Measurements from ENCODE around the gene TNIK.
A peak's percentile ranks its signal among the peaks of the same experiment; 100 is the strongest.

The TNIK gene

GRCh38 chr3:171163101-171164066, 296.8 kb downstream of the TNIK start:
- peaks cover 37% of the 10 kb centered on the region for H3K36me3 Mint-ChIP-seq (ENCODE audit: insufficient read depth)

GRCh38 chr3:171160325-171160724, 299.9 kb downstream of the TNIK start:
- Mint-ChIP-seq H3K9me3 (peaks cover 8% of the 10 kb centered on the region), H3K4me3 (no peak overlapping the region), H3K36me3 (ENCODE audit: insufficient read depth) (peaks cover 33% of the 10 kb centered on the region), H3K27me3 (no peaks in the 10 kb centered on the region), H3K27ac (ENCODE audit: low read depth) (no peak overlapping the region), H3K4me1 (peaks cover 6% of the 10 kb centered on the region)
- DNase-seq (ENCODE audit: low spot score in 2 of 2): no peak
- no peak for ATAC-seq (replicated peaks; ENCODE audit: extremely low read depth, poor library complexity, severe bottlenecking)

More at GRCh38 chr3:171163101-171164066, 296.8 kb downstream of the TNIK start:
- H3K4me3 Mint-ChIP-seq: no peak overlapping the region
- H3K27me3 Mint-ChIP-seq: no peaks in the 10 kb centered on the region
- DNase-seq (ENCODE audit: low spot score in 2 of 2) (no peak), ATAC-seq (replicated peaks; ENCODE audit: extremely low read depth, poor library complexity, severe bottlenecking) (no peak)
- no peak overlapping the region for H3K27ac Mint-ChIP-seq (ENCODE audit: low read depth)
- peaks cover 8% of the 10 kb centered on the region for H3K9me3 Mint-ChIP-seq
- peaks cover 28% of the 10 kb centered on the region for H3K4me1 Mint-ChIP-seq

- H3K4me1 Mint-ChIP-seq: peaks cover 6% of the 10 kb centered on the region
- no peak overlapping the region for H3K4me3 Mint-ChIP-seq
- ATAC-seq (replicated peaks; ENCODE audit: extremely low read depth, poor library complexity, severe bottlenecking) (no peak), DNase-seq (ENCODE audit: low spot score in 2 of 2) (no peak)
- no peak overlapping the region for H3K27ac Mint-ChIP-seq (ENCODE audit: low read depth)
- H3K27me3 Mint-ChIP-seq: no peaks in the 10 kb centered on the region
- H3K36me3 Mint-ChIP-seq (ENCODE audit: insufficient read depth): peaks cover 35% of the 10 kb centered on the region
- peaks cover 8% of the 10 kb centered on the region for H3K9me3 Mint-ChIP-seq
Measured at GRCh38 chr3:171159822-171160157, 300.4 kb downstream of the TNIK start.

DNA sequence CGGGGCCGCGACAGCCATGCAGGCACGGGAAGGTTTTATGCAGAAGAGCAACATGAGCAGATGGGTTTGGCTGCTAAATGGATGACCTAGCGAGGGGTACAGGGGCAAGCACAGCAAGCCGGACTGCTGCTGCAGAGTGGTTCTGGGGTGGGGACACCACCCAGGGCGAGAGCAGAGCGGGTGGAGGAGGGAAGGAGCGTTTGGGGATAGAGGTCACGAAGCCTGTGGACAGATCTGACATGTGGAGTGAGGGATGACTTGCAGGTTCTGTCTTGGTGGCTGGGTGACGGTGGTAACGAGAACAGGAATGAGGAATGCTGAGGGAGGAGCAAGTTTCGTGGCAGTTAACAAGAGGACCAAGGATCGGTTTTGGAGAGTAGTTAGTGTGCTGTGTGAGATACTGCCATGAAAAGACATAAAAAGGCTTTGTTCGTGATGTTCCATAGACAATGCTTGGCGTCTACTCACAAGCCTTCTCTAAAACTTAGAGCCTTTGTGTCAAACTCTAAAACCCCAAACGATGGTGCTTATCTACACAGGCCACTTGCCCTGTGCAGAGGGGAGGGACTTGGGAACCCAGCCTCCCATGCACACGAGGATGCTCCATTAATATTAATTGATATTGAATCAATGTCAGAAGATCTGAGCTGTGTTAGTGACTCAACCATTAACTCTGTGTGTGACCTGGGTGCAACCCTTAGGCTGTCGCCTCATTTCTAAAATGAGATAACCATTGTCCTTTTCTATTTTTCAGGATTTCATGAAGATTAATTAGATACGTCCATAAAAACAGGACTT, 301.0 kb downstream of the TNIK start:
- peak overlapping the region; percentile 3 for H3K27ac Mint-ChIP-seq (ENCODE audit: low read depth)
- H3K36me3 Mint-ChIP-seq (ENCODE audit: insufficient read depth): peaks cover 32% of the 10 kb centered on the region
- peaks cover 8% of the 10 kb centered on the region for H3K9me3 Mint-ChIP-seq
- H3K4me1 Mint-ChIP-seq: peaks cover 6% of the 10 kb centered on the region
- H3K4me3 Mint-ChIP-seq: no peak overlapping the region
- DNase-seq (ENCODE audit: low spot score in 2 of 2) (no peak), ATAC-seq (replicated peaks; ENCODE audit: extremely low read depth, poor library complexity, severe bottlenecking) (no peak)
- no peaks in the 10 kb centered on the region for H3K27me3 Mint-ChIP-seq

- H3K4me1 Mint-ChIP-seq: peaks cover 6% of the 10 kb centered on the region
- peaks cover 5% of the 10 kb centered on the region for H3K9me3 Mint-ChIP-seq
- no peak overlapping the region for H3K4me3 Mint-ChIP-seq
- H3K27me3 Mint-ChIP-seq: no peaks in the 10 kb centered on the region
- peaks cover 29% of the 10 kb centered on the region for H3K36me3 Mint-ChIP-seq (ENCODE audit: insufficient read depth)
- ATAC-seq (replicated peaks; ENCODE audit: extremely low read depth, poor library complexity, severe bottlenecking) (no peak), DNase-seq (ENCODE audit: low spot score in 2 of 2) (no peak)
- H3K27ac Mint-ChIP-seq (ENCODE audit: low read depth): no peak overlapping the region
Measured at GRCh38 chr3:171157980-171158379, 302.2 kb downstream of the TNIK start.

DNA sequence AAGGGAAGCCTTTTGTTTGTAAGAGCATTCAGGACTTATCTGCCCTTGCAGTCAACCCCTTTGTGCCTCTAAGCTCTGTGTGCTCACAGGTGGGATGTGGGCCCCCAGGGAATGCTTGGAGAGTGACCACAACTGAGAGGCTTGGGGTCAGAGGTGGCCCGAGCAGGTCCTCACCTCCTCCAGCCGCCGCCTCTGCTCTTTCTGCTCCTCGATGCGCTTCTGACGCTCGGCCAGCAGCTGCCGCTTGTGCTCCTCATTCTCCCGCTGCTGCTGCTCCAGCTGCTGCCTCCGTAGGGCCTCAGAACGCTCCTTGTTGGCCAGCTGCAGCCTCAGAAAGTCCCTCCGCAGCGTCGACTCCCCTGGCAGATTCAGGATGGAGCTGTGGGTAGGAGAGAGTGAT, 302.9 kb downstream of the TNIK start:
- Mint-ChIP-seq H3K4me1 (peaks cover 6% of the 10 kb centered on the region), H3K27me3 (no peaks in the 10 kb centered on the region), H3K9me3 (no peaks in the 10 kb centered on the region), H3K36me3 (ENCODE audit: insufficient read depth) (peaks cover 25% of the 10 kb centered on the region), H3K4me3 (no peak overlapping the region), H3K27ac (ENCODE audit: low read depth) (no peak overlapping the region)
- ATAC-seq (replicated peaks; ENCODE audit: extremely low read depth, poor library complexity, severe bottlenecking) (no peak), DNase-seq (ENCODE audit: low spot score in 2 of 2) (no peak)

GRCh38 chr3:171156401-171157010, 303.7 kb downstream of the TNIK start:
- ATAC-seq (replicated peaks; ENCODE audit: extremely low read depth, poor library complexity, severe bottlenecking): no peak
- DNase-seq (ENCODE audit: low spot score in 2 of 2): no peak
- no peak overlapping the region for H3K4me3 Mint-ChIP-seq
- H3K36me3 Mint-ChIP-seq (ENCODE audit: insufficient read depth): peaks cover 27% of the 10 kb centered on the region
- no peaks in the 10 kb centered on the region for H3K9me3 Mint-ChIP-seq
- H3K27ac Mint-ChIP-seq (ENCODE audit: low read depth): no peak overlapping the region
- H3K27me3 Mint-ChIP-seq: no peaks in the 10 kb centered on the region
- peaks cover 6% of the 10 kb centered on the region for H3K4me1 Mint-ChIP-seq

DNA sequence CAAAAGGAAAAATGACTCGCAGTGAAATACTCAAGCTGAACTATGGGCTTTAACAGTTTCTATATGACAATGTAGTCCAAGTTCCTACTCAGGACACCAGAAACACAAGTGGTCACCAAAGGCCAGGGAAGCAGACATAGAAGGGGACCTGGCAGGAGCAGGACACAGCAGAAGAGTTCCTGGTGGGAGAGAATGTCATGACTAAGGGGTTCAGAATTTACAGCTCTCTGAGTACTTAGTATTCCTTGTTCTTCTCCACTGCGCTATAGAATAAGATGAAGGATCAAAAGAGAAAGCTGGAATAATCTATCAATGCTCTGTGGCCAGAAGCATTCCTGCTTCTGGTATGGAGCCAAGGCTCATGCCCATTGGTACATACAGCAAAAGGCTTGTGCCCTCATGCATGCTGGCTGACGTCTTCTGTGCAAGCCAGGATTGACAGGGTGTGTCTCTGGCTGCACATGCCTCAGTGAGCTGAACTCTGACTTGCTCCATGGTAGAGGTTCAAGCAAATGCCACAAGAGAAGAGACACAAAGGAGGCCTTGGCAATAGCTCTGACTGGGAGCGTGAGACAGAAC, 305.0 kb downstream of the TNIK start:
- no peak for ATAC-seq (replicated peaks; ENCODE audit: extremely low read depth, poor library complexity, severe bottlenecking)
- H3K4me3 Mint-ChIP-seq: no peak overlapping the region
- peaks cover 6% of the 10 kb centered on the region for H3K4me1 Mint-ChIP-seq
- H3K27me3 Mint-ChIP-seq: no peaks in the 10 kb centered on the region
- peaks cover 26% of the 10 kb centered on the region for H3K36me3 Mint-ChIP-seq (ENCODE audit: insufficient read depth)
- no peaks in the 10 kb centered on the region for H3K9me3 Mint-ChIP-seq
- no peak for DNase-seq (ENCODE audit: low spot score in 2 of 2)
- no peak overlapping the region for H3K27ac Mint-ChIP-seq (ENCODE audit: low read depth)

GRCh38 chr3:171150945-171151344, 309.3 kb downstream of the TNIK start:
- H3K27ac Mint-ChIP-seq (ENCODE audit: low read depth): no peak overlapping the region
- DNase-seq (ENCODE audit: low spot score in 2 of 2): no peak
- H3K27me3 Mint-ChIP-seq: no peaks in the 10 kb centered on the region
- no peak overlapping the region for H3K4me3 Mint-ChIP-seq
- no peaks in the 10 kb centered on the region for H3K9me3 Mint-ChIP-seq
- H3K36me3 Mint-ChIP-seq (ENCODE audit: insufficient read depth): peaks cover 25% of the 10 kb centered on the region
- no peak for ATAC-seq (replicated peaks; ENCODE audit: extremely low read depth, poor library complexity, severe bottlenecking)
- no peaks in the 10 kb centered on the region for H3K4me1 Mint-ChIP-seq

DNA sequence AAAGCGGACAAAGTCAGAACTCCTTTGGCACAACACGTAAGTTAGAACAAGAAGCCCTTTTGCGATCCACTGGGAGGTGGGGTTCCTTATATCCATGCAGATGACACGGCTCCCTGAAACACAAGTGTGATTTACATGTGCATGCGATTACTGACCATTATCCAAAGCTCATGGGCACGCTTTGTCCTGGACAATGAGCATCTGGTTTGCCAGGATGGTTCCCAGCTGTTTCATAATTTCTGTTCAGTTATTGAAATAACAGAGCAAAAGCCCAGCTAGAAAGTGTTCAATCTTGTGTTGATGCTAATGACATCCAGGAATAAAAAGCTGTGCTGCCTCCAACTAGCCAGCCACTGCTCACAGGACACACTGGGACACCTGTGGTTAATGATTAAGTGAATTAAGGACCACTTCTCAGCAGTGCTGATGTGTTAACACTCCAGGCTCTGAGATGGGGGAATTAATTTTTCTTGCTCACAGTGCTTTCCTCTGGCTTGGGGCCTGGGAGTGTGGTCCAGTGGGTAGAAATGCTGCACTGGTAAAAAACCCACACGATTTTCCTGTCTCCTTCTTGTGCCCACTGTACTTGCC, 310.6 kb downstream of the TNIK start:
- no peak for ATAC-seq (replicated peaks; ENCODE audit: extremely low read depth, poor library complexity, severe bottlenecking)
- H3K36me3 Mint-ChIP-seq (ENCODE audit: insufficient read depth): peaks cover 23% of the 10 kb centered on the region
- H3K27ac Mint-ChIP-seq (ENCODE audit: low read depth): no peak overlapping the region
- no peaks in the 10 kb centered on the region for H3K9me3 Mint-ChIP-seq
- no peak for DNase-seq (ENCODE audit: low spot score in 2 of 2)
- H3K27me3 Mint-ChIP-seq: no peaks in the 10 kb centered on the region
- H3K4me1 Mint-ChIP-seq: no peaks in the 10 kb centered on the region
- H3K4me3 Mint-ChIP-seq: no peak overlapping the region

GRCh38 chr3:171145798-171146197, 314.4 kb downstream of the TNIK start:
- Mint-ChIP-seq H3K4me1 (no peaks in the 10 kb centered on the region), H3K27me3 (no peaks in the 10 kb centered on the region), H3K4me3 (no peak overlapping the region), H3K9me3 (no peaks in the 10 kb centered on the region), H3K27ac (ENCODE audit: low read depth) (no peak overlapping the region), H3K36me3 (ENCODE audit: insufficient read depth) (peaks cover 21% of the 10 kb centered on the region)
- DNase-seq (ENCODE audit: low spot score in 2 of 2): no peak
- ATAC-seq (replicated peaks; ENCODE audit: extremely low read depth, poor library complexity, severe bottlenecking): no peak

GRCh38 chr3:171142985-171143384, 317.2 kb downstream of the TNIK start:
- DNase-seq (ENCODE audit: low spot score in 2 of 2): no peak
- Mint-ChIP-seq H3K4me3 (no peak overlapping the region), H3K4me1 (peaks cover 9% of the 10 kb centered on the region), H3K27me3 (no peaks in the 10 kb centered on the region), H3K36me3 (ENCODE audit: insufficient read depth) (peaks cover 33% of the 10 kb centered on the region), H3K9me3 (no peaks in the 10 kb centered on the region), H3K27ac (ENCODE audit: low read depth) (no peak overlapping the region)
- ATAC-seq (replicated peaks; ENCODE audit: extremely low read depth, poor library complexity, severe bottlenecking): no peak

Data from central memory CD8-positive, alpha-beta T cell (primary cell).